Neural cell (in vitro differentiated cells): Measurements from ENCODE around the gene KCNH5. TPM values are rescaled to one million over a fixed set of nuclear protein-coding genes. Genes with fewer than 3 reads are reported as not detected.

Experiments
- H2AFZ ChIP-seq: fragments of 200-600, 300-800 bp; sonication (generic), shearing (Covaris generic); 2 replicates; pipeline ENCODE4 v1.6.0; 2014; ENCODE audit warnings: low read depth, mild to moderate bottlenecking, antibody characterized with exemption, low read length, moderate library complexity
- H3F3A ChIP-seq: fragments of 200-600 bp; shearing (Covaris generic); 2 replicates; pipeline ENCODE4 v1.6.1; 2016; ENCODE audit warnings: mild to moderate bottlenecking, moderate library complexity, mixed read lengths, antibody characterized with exemption, low read length; ENCODE audit not compliant: insufficient read depth, poor library complexity, severe bottlenecking
- H3K27ac ChIP-seq: fragments of 200-600, 300-800 bp; sonication (generic), shearing (Covaris generic); 2 replicates; pipeline ENCODE4 v1.5.1; 2014; ENCODE audit warnings: mild to moderate bottlenecking, low read length, moderate library complexity
- H3K27me3 ChIP-seq: fragments of 300-800, 200-600 bp; sonication (generic), shearing (Covaris generic); 2 replicates; pipeline ENCODE4 v1.6.0; 2014; ENCODE audit warnings: mild to moderate bottlenecking, low read depth, low read length, moderate library complexity; ENCODE audit not compliant: insufficient read depth
- H3K36me3 ChIP-seq: fragments of 300-800, 200-600 bp; sonication (generic), shearing (Covaris generic); 2 replicates; pipeline ENCODE4 v1.5.1; 2014; ENCODE audit warnings: mild to moderate bottlenecking, antibody characterized with exemption, low read length, moderate library complexity; ENCODE audit not compliant: insufficient read depth
- H3K4me2 ChIP-seq: fragments of 300-800, 200-600 bp; sonication (generic), shearing (Covaris generic); 2 replicates; pipeline ENCODE4 v1.6.0; 2014; ENCODE audit warnings: mild to moderate bottlenecking, low read length
- H3K4me3 ChIP-seq: fragments of 300-800, 200-600 bp; sonication (generic), shearing (Covaris generic); 2 replicates; pipeline ENCODE4 v1.5.1; 2014; ENCODE audit warnings: mild to moderate bottlenecking, low read length, moderate library complexity
- H3K79me2 ChIP-seq: fragments of 200-600 bp; shearing (Covaris generic); replicated peaks from 2 replicates; pipeline ENCODE4 v1.6.0; 2014; ENCODE audit warnings: mild to moderate bottlenecking, low read length, moderate library complexity; ENCODE audit not compliant: insufficient read depth
- H3K9ac ChIP-seq: fragments of 300-800, 200-600 bp; sonication (generic), shearing (Covaris generic); 2 replicates; pipeline ENCODE4 v1.6.1; 2016; ENCODE audit warnings: mild to moderate bottlenecking, low read length, mixed read lengths
- H3K9me2 ChIP-seq: fragments of 200-600 bp; shearing (Covaris generic); 2 replicates; pipeline ENCODE4 v1.6.1; 2016; ENCODE audit warnings: mild to moderate bottlenecking, low read length, mixed read lengths; ENCODE audit not compliant: insufficient read depth
- H3K9me3 ChIP-seq: fragments of 200-600, 300-800 bp; sonication (generic), shearing (Covaris generic); 2 replicates; pipeline ENCODE4 v1.6.1; 2016; ENCODE audit warnings: mild to moderate bottlenecking, mixed run types, low read length, moderate library complexity, mixed read lengths
- H4K20me1 ChIP-seq: fragments of 200-600 bp; shearing (Covaris generic); 2 replicates; pipeline ENCODE4 v1.6.1; 2016; ENCODE audit warnings: mild to moderate bottlenecking, mixed run types; ENCODE audit not compliant: insufficient read depth
- EP300 ChIP-seq: fragments of 450-650 bp; conservative IDR thresholded peaks from 2 replicates; pipeline ENCODE4 v1.6.1; 2014; ENCODE audit warnings: antibody characterized with exemption, mild to moderate bottlenecking, moderate library complexity; ENCODE audit not compliant: poor library complexity, severe bottlenecking
- EZH2 ChIP-seq: fragments of 200-600, 300-800 bp; shearing (Covaris generic), sonication (generic); IDR thresholded peaks from 2 replicates; pipeline ENCODE4 v1.6.1; 2014; ENCODE audit warnings: antibody characterized with exemption, low read length, borderline replicate concordance, mild to moderate bottlenecking; ENCODE audit not compliant: insufficient read depth, poor library complexity, severe bottlenecking
- MXI1 ChIP-seq: fragments of 450-650 bp; conservative IDR thresholded peaks from 2 replicates; pipeline ENCODE4 v1.6.1; 2014; ENCODE audit warnings: antibody characterized with exemption, mild to moderate bottlenecking; ENCODE audit not compliant: poor library complexity, severe bottlenecking
- POLR2AphosphoS5 ChIP-seq: IDR thresholded peaks from 2 replicates; pipeline ENCODE4 v1.6.1; 2012
- RAD21 ChIP-seq: fragments of 450-650 bp; conservative IDR thresholded peaks from 2 replicates; pipeline ENCODE4 v1.6.1; 2014; ENCODE audit warnings: antibody characterized with exemption, mild to moderate bottlenecking, moderate library complexity
- SMC3 ChIP-seq: fragments of 450-650 bp; conservative IDR thresholded peaks from 2 replicates; pipeline ENCODE4 v1.6.1; 2014; ENCODE audit warnings: antibody characterized with exemption, mild to moderate bottlenecking, moderate library complexity; ENCODE audit not compliant: poor library complexity
- TAF1 ChIP-seq: IDR thresholded peaks from 2 replicates; pipeline ENCODE4 v1.6.1; 2012; ENCODE audit warnings: low read depth
- polyA plus RNA-seq: library from polyadenylated mRNA; depleted of rRNA; stranded (reverse); fragments of >200 nt; gene quantifications from 2 replicates; pipeline ENCODE4 v1.2.3, GENCODE V29; 2014
- TF ChIP-seq, protein P1 (sequence below): fragments of 450-650 bp; IDR thresholded peaks from 2 replicates; pipeline ENCODE4 v1.5.1; 2014; ENCODE audit warnings: antibody characterized with exemption, mild to moderate bottlenecking, moderate library complexity; ENCODE audit not compliant: poor library complexity, severe bottlenecking
- TF ChIP-seq, protein P2 (sequence below): IDR thresholded peaks from 2 replicates; pipeline ENCODE4 v1.6.1; 2012; ENCODE audit warnings: borderline replicate concordance

Gene KCNH5
- polyA plus RNA-seq, 1 donor from 2014 or later, result 0.95 TPM

DNA sequence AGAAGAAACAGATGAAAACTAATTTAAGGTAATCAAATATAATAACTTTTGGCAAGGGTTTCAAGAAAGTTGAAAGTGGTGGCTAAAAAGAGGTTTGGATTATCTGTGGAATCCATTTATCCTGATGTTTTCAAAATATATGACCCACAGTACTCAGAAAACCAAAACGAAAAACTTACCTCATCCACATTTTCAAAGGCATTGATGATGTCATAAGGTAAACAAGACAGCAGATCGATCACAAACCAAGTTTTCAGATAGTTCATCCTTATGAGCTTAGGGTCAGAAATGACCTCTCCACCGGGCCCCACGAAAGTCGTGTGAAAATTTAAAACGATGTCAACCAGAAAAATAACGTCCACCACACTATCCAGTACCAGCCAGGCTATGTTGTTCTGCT, 64.6 kb downstream of the KCNH5 start:
- no peak overlapping the region for H2AFZ ChIP-seq
- no peaks in the 10 kb centered on the region for H3K9me3 ChIP-seq
- no peaks in the 10 kb centered on the region for H3K36me3 ChIP-seq
- H4K20me1 ChIP-seq, result no peaks in the 10 kb centered on the region
- no peak overlapping the region for H3K4me3 ChIP-seq
- no peaks in the 10 kb centered on the region for H3K27me3 ChIP-seq
- H3K4me2 ChIP-seq, result no peak overlapping the region
- no peaks in the 10 kb centered on the region for H3K9me2 ChIP-seq
- H3F3A ChIP-seq, result no peaks in the 10 kb centered on the region
- no peak overlapping the region for H3K9ac ChIP-seq
- H3K27ac ChIP-seq, result no peak overlapping the region
- H3K79me2 ChIP-seq, result no peaks in the 10 kb centered on the region
- TF ChIP-seq, protein P1, sequence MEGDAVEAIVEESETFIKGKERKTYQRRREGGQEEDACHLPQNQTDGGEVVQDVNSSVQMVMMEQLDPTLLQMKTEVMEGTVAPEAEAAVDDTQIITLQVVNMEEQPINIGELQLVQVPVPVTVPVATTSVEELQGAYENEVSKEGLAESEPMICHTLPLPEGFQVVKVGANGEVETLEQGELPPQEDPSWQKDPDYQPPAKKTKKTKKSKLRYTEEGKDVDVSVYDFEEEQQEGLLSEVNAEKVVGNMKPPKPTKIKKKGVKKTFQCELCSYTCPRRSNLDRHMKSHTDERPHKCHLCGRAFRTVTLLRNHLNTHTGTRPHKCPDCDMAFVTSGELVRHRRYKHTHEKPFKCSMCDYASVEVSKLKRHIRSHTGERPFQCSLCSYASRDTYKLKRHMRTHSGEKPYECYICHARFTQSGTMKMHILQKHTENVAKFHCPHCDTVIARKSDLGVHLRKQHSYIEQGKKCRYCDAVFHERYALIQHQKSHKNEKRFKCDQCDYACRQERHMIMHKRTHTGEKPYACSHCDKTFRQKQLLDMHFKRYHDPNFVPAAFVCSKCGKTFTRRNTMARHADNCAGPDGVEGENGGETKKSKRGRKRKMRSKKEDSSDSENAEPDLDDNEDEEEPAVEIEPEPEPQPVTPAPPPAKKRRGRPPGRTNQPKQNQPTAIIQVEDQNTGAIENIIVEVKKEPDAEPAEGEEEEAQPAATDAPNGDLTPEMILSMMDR, result no peak
- TF ChIP-seq SMC3 (no peak), EZH2 (no peak), EP300 (no peak), MXI1 (no peak), RAD21 (no peak), TAF1 (no peak), POLR2AphosphoS5 (no peak)
- TF ChIP-seq, protein P2, sequence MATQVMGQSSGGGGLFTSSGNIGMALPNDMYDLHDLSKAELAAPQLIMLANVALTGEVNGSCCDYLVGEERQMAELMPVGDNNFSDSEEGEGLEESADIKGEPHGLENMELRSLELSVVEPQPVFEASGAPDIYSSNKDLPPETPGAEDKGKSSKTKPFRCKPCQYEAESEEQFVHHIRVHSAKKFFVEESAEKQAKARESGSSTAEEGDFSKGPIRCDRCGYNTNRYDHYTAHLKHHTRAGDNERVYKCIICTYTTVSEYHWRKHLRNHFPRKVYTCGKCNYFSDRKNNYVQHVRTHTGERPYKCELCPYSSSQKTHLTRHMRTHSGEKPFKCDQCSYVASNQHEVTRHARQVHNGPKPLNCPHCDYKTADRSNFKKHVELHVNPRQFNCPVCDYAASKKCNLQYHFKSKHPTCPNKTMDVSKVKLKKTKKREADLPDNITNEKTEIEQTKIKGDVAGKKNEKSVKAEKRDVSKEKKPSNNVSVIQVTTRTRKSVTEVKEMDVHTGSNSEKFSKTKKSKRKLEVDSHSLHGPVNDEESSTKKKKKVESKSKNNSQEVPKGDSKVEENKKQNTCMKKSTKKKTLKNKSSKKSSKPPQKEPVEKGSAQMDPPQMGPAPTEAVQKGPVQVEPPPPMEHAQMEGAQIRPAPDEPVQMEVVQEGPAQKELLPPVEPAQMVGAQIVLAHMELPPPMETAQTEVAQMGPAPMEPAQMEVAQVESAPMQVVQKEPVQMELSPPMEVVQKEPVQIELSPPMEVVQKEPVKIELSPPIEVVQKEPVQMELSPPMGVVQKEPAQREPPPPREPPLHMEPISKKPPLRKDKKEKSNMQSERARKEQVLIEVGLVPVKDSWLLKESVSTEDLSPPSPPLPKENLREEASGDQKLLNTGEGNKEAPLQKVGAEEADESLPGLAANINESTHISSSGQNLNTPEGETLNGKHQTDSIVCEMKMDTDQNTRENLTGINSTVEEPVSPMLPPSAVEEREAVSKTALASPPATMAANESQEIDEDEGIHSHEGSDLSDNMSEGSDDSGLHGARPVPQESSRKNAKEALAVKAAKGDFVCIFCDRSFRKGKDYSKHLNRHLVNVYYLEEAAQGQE, result no peak

DNA sequence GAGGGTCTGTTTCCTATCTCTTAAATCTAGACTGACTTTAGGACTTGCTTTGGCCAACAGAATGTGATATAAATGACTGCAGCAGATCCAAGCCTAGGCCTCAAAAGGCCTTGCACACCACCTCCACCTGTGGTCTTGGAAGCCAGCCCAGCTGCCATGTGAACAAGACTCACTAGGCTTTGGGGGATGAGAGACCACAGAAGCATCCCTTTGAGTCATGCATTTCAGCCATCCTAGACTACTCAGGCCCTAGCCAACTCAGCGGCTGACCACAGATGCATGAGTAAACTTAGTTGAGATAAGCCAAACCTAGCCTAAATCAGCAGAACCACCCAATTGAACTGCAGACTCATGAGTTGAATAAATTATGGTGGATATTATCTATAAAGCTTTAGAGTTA, 87.7 kb downstream of the KCNH5 start:
- Histone ChIP-seq H3K27ac (no peak overlapping the region), H3K4me2 (no peak overlapping the region), H2AFZ (no peak overlapping the region)

More for the DNA sequence above, 87.7 kb downstream of the KCNH5 start:
- Histone ChIP-seq H4K20me1 (no peaks in the 10 kb centered on the region), H3K36me3 (no peaks in the 10 kb centered on the region), H3K9ac (no peak overlapping the region), H3F3A (no peaks in the 10 kb centered on the region), H3K27me3 (no peaks in the 10 kb centered on the region), H3K4me3 (no peak overlapping the region), H3K9me2 (no peaks in the 10 kb centered on the region), H3K9me3 (no peaks in the 10 kb centered on the region), H3K79me2 (no peaks in the 10 kb centered on the region)
- TF ChIP-seq, protein P1, result no peak
- no peak for TF ChIP-seq EP300
- no peak for TF ChIP-seq MXI1
- TF ChIP-seq SMC3, result no peak
- TF ChIP-seq RAD21, result no peak
- TF ChIP-seq TAF1, result no peak
- no peak for TF ChIP-seq POLR2AphosphoS5
- no peak for TF ChIP-seq EZH2
- TF ChIP-seq, protein P2, result no peak
